Coronary artery (tissue), 2 donors: ENCODE results near the gene PFKFB3.

Source experiments
- DNase-seq: peaks from one replicate; pipeline ENCODE4 v3.0.0-alpha.2; 2017; ENCODE audit warnings: low spot score
- H3K27ac ChIP-seq, 2 donors: fragments of 200-600 bp; sonication (generic); one replicate each; pipeline ENCODE4 v1.5.1; 2016 to 2019
- H3K4me3 ChIP-seq: fragments of 200-600 bp; sonication (generic); 2 replicates; pipeline ENCODE4 v1.5.1; 2016; ENCODE audit warnings: mild to moderate bottlenecking, moderate library complexity
- CTCF ChIP-seq: fragments of 200-600 bp; sonication (generic); IDR thresholded peaks from one replicate; pipeline ENCODE4 v1.5.1; 2019; ENCODE audit warnings: antibody characterized with exemption

Gene PFKFB3

GRCh38 chr10:6221192-6221940, 18.6 kb downstream of the PFKFB3 start:
- no peak overlapping the region for H3K27ac ChIP-seq
- no peak for TF ChIP-seq CTCF
- no peak for DNase-seq
- no peak overlapping the region for H3K4me3 ChIP-seq

GRCh38 chr10:6221971-6222751, 19.4 kb downstream of the PFKFB3 start:
- Histone ChIP-seq H3K4me3 (no peak overlapping the region), H3K27ac (no peak overlapping the region)
- DNase-seq: no peak
- no peak for TF ChIP-seq CTCF

- Histone ChIP-seq H3K4me3 (no peak overlapping the region), H3K27ac (no peak overlapping the region)
- no peak for DNase-seq
These were observed 20.0 kb downstream of the PFKFB3 start for GRCh38 chr10:6222755-6223154.

GRCh38 chr10:6223981-6224380, 21.2 kb downstream of the PFKFB3 start:
- DNase-seq: no peak
- Histone ChIP-seq H3K27ac (no peak overlapping the region), H3K4me3 (no peak overlapping the region)
- no peak for TF ChIP-seq CTCF

More at GRCh38 chr10:6222755-6223154, 20.0 kb downstream of the PFKFB3 start:
- no peak for TF ChIP-seq CTCF

- no peak for DNase-seq
- no peak overlapping the region for H3K27ac ChIP-seq
- TF ChIP-seq CTCF: no peak
- H3K4me3 ChIP-seq: no peak overlapping the region
These were observed 22.0 kb downstream of the PFKFB3 start for GRCh38 chr10:6224781-6225180.

GRCh38 chr10:6225263-6225814, 22.6 kb downstream of the PFKFB3 start:
- no peak for DNase-seq
- Histone ChIP-seq H3K27ac (no peak overlapping the region), H3K4me3 (no peak overlapping the region)
- TF ChIP-seq CTCF: no peak
